ENCODE measurements around the gene CELF5. TPM values are rescaled to one million over a fixed set of nuclear protein-coding genes. Genes with fewer than 3 reads are reported as not detected.

The CELF5 gene
- total RNA-seq, 2 donors from 2014 or later = 0.36 to 0.80 TPM

GRCh38 chr19:3274245-3274941 is 49.9 kb downstream of the CELF5 start:
- H3K27ac ChIP-seq = no peak overlapping the region
- peaks cover 14% of the 10 kb centered on the region for H3K27me3 ChIP-seq (replicated peaks; ENCODE audit: insufficient read depth)
- WGBS = 78% methylated on average over 9 of the region's 9 CpGs
- no peak overlapping the region for H3K4me3 ChIP-seq
- DNase-seq (ENCODE audit: low spot score) = no peak
- intact Hi-C loops (cut with DNase I) = no loop called here
- no peaks in the 10 kb centered on the region for H3K4me1 ChIP-seq (replicated peaks)
- H3K36me3 ChIP-seq = no peaks in the 10 kb centered on the region
- TF ChIP-seq POLR2AphosphoS5 (IDR thresholded peaks at IDR 0.05) = no peak
- no peak for TF ChIP-seq POLR2A (IDR thresholded peaks at IDR 0.05)
- TF ChIP-seq CTCF (IDR thresholded peaks at IDR 0.05) = no peak
- H3K9me3 ChIP-seq = no peaks in the 10 kb centered on the region

- no peak overlapping the region for H3K27ac ChIP-seq
- TF ChIP-seq CTCF (IDR thresholded peaks at IDR 0.05) (no peak), POLR2AphosphoS5 (IDR thresholded peaks at IDR 0.05) (no peak), POLR2A (IDR thresholded peaks at IDR 0.05) (no peak)
- intact Hi-C loops (cut with DNase I) = no loop called here
- H3K9me3 ChIP-seq = no peaks in the 10 kb centered on the region
- no peaks in the 10 kb centered on the region for H3K4me1 ChIP-seq (replicated peaks)
- no peak for DNase-seq (ENCODE audit: low spot score)
- no peaks in the 10 kb centered on the region for H3K36me3 ChIP-seq
- WGBS = 13% methylated on average over 17 of the region's 19 CpGs
- no peak overlapping the region for H3K4me3 ChIP-seq
- peaks cover 13% of the 10 kb centered on the region for H3K27me3 ChIP-seq (replicated peaks; ENCODE audit: insufficient read depth)
Measured at GRCh38 chr19:3274942-3275582, 50.6 kb downstream of the CELF5 start.

- intact Hi-C loops (cut with DNase I) = no loop called here
- Histone ChIP-seq H3K4me3 (peak overlapping the region in 1 of 2 donors; percentile 17), H3K4me1 (replicated peaks) (no peaks in the 10 kb centered on the region), H3K27ac (no peak overlapping the region), H3K27me3 (replicated peaks; ENCODE audit: insufficient read depth) (peaks cover 9% of the 10 kb centered on the region), H3K9me3 (no peaks in the 10 kb centered on the region), H3K36me3 (no peaks in the 10 kb centered on the region)
- TF ChIP-seq POLR2A (IDR thresholded peaks at IDR 0.05) (no peak), POLR2AphosphoS5 (IDR thresholded peaks at IDR 0.05) (no peak), CTCF (IDR thresholded peaks at IDR 0.05) (no peak)
- DNase-seq (ENCODE audit: low spot score) = peak; percentile 53
- 1% methylated on average over 30 of the region's 45 CpGs for WGBS
Measured at GRCh38 chr19:3275583-3276340, 51.3 kb downstream of the CELF5 start.

GRCh38 chr19:3276341-3276799 is 51.9 kb downstream of the CELF5 start:
- Histone ChIP-seq H3K27ac (no peak overlapping the region), H3K36me3 (no peaks in the 10 kb centered on the region), H3K27me3 (replicated peaks; ENCODE audit: insufficient read depth) (peaks cover 3% of the 10 kb centered on the region), H3K4me3 (no peak overlapping the region), H3K9me3 (no peaks in the 10 kb centered on the region), H3K4me1 (replicated peaks) (no peaks in the 10 kb centered on the region)
- peak; percentile 5 for DNase-seq (ENCODE audit: low spot score)
- WGBS = 2% methylated on average over 11 of the region's 11 CpGs
- intact Hi-C loops (cut with DNase I) = no loop called here
- TF ChIP-seq POLR2A (IDR thresholded peaks at IDR 0.05) (no peak), CTCF (IDR thresholded peaks at IDR 0.05) (no peak), POLR2AphosphoS5 (IDR thresholded peaks at IDR 0.05) (no peak)
